ENCODE data around the gene LRRK1.

DNA sequence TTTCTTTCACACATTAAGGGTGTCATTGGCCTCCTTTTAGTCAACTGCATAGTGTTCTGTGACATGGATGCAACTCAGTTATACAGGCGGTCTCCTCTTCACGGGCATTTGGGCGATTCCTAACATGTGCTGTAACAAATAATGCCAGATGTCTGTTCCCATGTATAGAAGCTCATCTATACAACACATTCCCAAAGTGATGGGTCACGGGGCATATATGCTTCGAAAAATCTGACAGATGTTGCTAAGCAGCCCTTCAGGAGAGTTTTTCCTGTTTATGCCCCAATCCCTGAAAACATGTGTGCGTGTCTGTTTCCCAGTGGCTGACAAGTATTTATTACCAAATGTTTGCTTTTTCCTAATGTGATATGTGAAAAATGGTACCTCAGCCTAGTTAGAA is 25.8 kb downstream of the LRRK1 start:
- TF ChIP-seq, protein P1, sequence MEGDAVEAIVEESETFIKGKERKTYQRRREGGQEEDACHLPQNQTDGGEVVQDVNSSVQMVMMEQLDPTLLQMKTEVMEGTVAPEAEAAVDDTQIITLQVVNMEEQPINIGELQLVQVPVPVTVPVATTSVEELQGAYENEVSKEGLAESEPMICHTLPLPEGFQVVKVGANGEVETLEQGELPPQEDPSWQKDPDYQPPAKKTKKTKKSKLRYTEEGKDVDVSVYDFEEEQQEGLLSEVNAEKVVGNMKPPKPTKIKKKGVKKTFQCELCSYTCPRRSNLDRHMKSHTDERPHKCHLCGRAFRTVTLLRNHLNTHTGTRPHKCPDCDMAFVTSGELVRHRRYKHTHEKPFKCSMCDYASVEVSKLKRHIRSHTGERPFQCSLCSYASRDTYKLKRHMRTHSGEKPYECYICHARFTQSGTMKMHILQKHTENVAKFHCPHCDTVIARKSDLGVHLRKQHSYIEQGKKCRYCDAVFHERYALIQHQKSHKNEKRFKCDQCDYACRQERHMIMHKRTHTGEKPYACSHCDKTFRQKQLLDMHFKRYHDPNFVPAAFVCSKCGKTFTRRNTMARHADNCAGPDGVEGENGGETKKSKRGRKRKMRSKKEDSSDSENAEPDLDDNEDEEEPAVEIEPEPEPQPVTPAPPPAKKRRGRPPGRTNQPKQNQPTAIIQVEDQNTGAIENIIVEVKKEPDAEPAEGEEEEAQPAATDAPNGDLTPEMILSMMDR (IDR thresholded peaks at IDR 0.05) = no peak
- TF ChIP-seq POLR2A (IDR thresholded peaks at IDR 0.05) = no peak
